OCI-LY1 (cell line): Measurements from ENCODE around the gene IQCF6.

ENCODE experiments used
- EZH2 ChIP-seq: fragments of 200-600 bp; sonication (generic), shearing (Covaris generic); IDR thresholded peaks from 2 replicates; pipeline ENCODE4 v1.8.0; 2017; ENCODE audit warnings: borderline replicate concordance, mixed run types, mild to moderate bottlenecking, antibody characterized with exemption, low read length, moderate library complexity, mixed read lengths
- TF ChIP-seq, protein P1 (sequence below): fragments of 200-600 bp; sonication (generic), shearing (Covaris generic); IDR thresholded peaks from 2 replicates; pipeline ENCODE4 v1.5.1; 2017; ENCODE audit warnings: mild to moderate bottlenecking, antibody characterized with exemption, low read length, moderate library complexity, mixed read lengths

GRCh38 chr3:51828297-51828696 lies 49.3 kb upstream of the IQCF6 start:
- TF ChIP-seq, protein P1, sequence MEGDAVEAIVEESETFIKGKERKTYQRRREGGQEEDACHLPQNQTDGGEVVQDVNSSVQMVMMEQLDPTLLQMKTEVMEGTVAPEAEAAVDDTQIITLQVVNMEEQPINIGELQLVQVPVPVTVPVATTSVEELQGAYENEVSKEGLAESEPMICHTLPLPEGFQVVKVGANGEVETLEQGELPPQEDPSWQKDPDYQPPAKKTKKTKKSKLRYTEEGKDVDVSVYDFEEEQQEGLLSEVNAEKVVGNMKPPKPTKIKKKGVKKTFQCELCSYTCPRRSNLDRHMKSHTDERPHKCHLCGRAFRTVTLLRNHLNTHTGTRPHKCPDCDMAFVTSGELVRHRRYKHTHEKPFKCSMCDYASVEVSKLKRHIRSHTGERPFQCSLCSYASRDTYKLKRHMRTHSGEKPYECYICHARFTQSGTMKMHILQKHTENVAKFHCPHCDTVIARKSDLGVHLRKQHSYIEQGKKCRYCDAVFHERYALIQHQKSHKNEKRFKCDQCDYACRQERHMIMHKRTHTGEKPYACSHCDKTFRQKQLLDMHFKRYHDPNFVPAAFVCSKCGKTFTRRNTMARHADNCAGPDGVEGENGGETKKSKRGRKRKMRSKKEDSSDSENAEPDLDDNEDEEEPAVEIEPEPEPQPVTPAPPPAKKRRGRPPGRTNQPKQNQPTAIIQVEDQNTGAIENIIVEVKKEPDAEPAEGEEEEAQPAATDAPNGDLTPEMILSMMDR, result no peak
- no peak for TF ChIP-seq EZH2
